Measurements from ENCODE around the gene CCDC9B.
A peak's percentile ranks its signal among the peaks of the same experiment; 100 is the strongest.

Gene CCDC9B

DNA sequence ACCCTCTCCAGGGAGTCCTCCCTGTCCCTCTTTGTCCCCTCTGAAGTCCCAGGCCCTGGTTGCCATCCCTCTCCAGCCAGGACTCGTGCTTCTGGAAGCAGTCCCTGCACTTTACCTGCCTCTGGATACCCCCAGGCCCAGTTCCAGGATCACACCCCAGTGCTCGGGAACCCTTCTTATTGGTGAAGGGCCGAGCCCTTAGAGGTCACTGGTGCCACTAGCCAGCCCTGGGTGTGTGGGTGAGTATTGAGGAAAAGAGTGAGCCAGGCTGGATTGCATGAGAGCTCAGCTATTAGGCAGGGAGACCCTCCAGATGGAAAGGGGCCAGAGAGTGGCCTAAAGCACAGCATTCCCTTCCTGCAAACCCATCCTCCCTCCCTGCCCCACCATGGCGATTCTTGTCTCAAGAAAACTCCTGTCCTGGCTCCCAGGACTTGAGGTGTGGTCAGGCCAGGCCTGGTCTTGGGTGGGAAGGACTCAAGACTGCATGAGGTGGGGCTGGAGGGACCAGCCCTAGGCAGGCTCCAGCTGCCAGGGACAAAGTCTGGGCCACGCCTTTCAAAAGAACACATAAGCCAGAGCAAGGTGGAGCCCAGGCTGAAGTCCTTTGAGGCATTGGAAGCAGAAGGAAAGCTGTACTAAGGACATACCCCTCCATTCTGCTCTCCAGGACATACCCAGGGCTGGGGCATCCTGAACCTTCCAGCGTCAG, 5.3 kb upstream of the CCDC9B start:
- DNase-seq (ENCODE audit: low spot score) = no peak

DNA sequence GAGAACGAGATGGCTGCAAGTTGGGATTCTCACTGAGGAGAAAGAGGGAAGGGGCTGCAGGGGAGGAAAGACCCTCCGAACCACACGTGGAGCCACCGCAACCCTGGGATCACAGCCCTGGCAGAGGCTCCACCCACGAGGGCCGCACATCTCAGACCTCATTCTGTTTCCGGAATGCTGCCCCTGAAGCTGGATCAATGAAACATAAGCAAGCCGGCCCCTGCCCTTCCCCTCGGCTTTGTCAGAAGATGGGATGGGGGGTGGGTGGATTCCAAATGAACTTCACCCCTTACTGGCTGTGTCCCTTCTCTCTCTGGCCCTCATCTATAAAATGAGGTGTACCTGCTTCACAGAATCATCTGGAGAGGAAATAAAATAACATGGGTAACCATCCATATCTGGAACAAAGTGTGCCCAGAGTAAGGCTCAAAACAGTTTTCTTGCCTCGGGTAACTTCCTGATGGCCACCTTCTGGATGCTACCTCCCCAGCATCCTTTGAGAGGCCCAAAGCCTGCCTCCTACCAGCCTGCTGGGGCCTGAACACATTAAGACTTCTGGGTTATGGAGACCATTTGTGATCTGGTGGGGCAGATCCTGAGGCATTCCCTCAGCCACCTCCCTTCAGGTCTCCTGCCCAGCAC, 4.6 kb upstream of the CCDC9B start:
- no peak for DNase-seq (ENCODE audit: low spot score)

DNA sequence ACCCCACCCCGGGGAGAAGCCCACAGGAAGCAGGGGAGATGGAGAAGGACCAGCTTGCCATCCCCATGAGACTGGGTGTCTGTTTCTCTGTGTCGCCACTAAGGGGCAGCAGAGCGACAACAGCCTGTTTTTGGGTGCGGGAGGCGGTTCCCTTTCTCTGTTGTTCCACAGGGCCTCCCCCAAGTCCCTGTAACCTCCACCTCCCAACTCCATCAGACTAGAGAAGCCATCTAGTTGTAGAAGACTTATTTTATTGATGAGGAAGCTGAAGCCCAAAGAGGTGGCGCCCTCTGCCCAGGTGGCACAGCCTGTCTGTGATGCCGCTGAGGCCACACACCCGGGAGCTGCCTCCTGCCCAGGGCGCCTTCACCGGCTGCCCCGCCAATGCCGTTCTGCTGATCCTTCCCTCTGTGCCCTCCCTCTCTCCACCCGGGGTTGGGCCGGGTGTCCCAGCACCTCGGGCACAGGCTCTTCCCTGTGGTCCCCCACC, 3.9 kb upstream of the CCDC9B start:
- DNase-seq (ENCODE audit: low spot score) = peak; percentile 80

DNA sequence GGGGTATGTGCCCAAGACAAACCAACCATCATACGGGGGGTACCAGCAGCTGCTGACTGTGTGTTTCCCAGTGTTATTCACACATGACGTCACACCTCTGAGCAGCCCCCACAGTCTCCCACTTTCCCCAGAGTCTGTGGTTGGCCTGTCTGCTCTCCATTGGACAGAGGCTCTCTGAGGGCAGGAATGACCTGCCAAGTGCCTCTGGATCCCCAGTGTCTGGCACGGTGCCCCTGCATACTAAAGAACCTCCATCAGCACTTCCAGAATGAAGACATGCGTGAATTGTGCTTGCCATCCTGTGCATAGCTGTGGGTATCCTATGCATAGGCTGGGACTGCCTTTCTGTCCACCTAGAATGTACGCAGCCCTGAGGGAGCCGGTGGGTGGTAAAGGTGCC, 3.5 kb upstream of the CCDC9B start:
- no peak for DNase-seq (ENCODE audit: low spot score)

DNA sequence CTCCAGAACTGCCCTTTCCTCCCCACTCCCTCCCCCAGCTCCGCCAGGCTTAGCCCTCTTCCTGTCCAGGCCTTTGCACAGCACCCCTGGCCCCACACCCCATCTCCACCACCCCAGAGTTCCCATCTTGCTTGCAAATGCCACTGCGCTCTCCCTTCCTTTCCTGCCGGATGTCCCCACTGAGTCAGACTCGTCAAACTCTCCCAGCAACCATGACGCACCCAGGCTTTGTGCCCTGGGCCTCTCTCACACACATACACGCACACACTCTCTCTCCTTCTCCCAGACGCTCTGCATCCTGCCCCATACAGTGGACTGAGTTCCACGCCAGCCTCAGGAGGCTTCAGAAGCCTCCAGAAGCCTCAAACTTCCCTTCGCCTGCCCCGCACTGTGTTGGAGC, 2.8 kb upstream of the CCDC9B start:
- DNase-seq (ENCODE audit: low spot score) = peak; percentile 88

DNA sequence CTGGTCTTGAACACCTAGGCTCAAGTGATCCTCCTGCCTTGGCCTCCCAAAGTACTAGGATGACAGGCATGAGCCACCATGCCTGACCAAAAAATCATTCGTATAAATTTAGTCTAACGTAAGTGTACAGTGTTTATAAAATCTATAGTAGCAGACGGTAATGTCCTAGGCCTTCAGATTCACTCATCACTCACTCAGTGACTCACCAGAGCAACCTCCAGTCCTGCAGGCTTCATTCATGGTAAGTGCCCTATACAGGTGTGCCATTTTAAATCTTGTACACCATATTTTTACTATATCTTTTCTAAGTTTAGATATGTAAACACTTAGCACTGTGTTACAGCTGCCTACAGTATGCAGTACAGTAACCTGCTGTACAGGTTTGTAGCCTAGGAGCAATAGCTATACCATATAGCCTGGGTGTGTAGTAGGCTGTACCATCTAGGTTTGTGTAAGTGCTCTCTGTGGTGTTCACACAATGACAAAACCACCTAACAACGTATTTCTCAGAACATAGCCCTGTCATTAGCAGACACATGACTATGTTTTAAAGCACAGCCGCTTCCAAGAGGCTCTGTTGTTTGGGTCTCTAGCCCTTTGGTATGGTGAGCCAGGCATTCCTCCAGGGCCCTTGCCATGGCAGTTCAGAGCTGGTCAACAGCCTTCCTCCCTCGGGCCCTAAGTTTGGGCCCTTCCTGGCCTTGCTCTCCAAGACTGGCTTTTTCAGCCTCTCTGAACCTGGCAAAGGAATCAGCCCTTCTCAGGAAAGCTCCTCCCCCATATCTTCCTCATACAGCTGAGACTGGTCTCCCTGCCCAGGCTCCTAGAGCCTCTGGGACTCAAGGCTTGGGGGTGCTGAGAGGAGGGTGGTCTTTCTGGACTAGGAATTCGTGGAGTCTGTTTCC, 1.9 kb upstream of the CCDC9B start:
- DNase-seq (ENCODE audit: low spot score) = no peak

DNA sequence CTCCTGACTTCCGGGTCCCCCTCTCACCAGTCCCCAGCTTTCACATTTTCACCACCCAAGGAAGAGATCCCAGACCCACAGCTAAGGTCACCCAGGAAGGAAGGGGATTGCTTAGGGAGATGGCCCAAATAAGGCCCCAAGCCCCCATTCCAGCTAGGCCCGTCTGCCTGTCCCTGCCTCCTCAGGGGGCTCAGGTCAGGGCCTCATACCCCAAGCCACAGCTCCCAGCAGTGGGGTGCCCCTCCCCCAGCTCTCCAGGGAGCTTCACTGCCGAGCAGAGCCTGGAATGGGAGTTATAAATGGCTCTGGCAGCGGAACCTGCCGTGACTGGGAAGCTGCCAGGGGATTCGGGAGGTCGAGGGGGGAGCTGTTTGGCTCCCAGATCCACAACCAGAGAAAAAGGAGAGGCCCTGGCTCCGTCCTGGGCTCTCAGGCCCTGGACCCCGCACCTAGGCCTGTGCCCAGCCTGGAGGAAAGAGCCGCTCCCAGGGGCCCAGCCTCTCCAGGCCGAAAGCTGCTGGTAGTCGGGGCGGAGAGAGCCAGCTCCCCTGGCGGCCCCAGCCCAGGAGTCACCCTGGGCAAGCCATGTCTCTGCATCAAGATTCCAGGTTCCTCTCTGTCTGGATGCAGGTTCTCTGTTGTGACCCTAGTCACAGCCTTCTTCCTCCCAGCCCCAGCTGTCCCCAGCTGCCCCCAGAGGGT, 550 bp downstream of the CCDC9B start:
- DNase-seq (ENCODE audit: low spot score) = peak; percentile 75

DNA sequence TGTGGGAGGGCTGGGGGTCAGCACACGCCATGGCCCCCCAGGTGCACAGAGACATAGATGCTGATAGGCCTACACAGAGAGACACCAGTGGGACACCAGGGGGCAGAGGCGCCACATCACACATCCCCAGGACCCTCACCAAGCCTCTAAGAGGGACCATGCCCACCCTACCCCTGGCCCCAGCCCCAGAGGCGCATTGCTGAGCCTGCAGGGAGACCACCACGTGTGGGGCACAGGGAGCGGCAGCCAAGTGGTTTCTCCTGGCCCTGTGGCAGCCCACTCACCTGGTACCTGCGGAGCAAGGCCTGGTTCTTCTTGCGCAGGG, 1.2 kb downstream of the CCDC9B start:
- DNase-seq (ENCODE audit: low spot score) = no peak

DNA sequence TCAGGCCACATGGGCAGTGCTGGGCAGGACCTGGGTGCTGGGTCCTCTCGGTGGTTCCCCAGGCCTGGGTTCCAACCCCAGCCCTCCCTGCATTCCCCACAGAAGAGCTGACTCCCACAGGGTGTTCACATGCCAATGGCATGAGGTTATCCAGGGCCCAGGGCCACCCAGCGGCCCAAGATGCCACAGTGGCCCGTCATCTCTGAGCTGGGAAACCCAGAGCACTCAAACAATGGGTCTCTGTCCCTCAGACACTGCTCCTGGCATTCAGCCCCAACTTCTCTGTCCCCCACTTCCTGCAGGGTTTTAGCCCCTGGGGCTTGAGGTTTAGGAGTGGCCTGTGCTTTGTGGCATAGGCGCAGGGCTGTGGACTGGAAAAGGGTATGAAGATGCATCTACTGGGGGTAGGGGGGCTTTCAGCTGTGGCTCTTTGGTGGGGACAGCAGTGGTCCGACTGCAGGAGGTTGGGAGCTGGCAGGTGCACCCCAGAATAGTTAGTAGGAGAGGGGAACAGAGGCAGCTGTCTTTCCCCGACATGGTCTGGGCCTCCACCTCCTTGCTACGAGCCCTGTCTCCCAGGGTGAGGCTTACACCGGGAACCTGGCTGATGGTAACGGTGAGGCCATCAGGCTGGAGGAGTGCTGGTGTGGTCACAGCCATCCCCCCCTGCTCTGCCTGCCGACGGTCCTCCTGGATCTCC, 1.7 kb downstream of the CCDC9B start:
- DNase-seq (ENCODE audit: low spot score) = peak; percentile 86

DNA sequence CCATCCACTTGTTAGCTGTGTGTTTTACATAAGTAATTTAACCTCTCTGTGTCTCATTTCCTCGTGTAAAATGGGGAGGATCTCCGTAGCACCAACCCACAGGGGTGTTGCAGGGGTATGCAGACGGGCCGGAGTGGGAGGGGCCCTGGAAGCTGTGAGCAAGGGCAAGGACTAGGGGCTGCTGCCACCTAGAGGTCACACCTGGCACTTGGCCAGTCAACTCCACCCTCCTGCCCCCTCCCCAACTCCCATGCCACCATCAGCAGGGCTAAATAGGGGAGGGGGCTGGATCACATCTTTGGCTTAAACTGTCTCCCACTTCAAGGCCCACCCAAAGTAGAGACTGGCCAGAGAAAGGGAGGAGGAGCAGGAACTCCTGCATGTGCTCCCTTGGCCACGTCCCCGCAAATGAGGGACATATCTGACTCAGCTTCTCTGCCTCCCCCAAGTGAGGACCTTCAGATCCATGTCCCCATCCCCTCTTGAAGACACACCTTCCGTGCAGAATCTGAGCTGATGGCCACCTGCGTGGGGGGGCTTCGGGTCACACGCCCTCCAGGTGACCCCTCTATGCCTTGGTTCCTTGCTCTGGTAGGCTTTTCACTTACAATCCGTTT, 2.6 kb downstream of the CCDC9B start:
- DNase-seq (ENCODE audit: low spot score) = peak; percentile 61

DNA sequence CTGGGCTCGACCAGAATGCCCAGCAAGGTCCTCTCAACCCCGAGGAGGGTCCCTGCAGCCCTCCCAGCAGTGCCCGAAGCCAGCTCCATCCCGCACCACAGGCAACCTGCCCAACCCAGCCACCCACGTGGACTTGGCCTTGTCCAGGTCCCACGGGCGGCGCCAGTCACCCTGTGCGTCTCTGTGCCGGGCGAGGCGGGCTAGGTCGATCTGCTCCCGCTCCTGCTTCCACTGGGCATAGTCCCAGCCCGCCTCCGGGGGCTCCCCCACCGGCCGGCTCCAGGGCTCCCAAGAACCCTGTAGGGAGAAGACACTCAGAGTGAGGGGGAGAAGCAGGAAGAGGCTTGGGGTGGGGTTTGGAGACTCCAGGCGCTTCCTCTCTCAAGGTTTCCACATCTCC, 3.1 kb downstream of the CCDC9B start:
- DNase-seq (ENCODE audit: low spot score) = no peak

DNA sequence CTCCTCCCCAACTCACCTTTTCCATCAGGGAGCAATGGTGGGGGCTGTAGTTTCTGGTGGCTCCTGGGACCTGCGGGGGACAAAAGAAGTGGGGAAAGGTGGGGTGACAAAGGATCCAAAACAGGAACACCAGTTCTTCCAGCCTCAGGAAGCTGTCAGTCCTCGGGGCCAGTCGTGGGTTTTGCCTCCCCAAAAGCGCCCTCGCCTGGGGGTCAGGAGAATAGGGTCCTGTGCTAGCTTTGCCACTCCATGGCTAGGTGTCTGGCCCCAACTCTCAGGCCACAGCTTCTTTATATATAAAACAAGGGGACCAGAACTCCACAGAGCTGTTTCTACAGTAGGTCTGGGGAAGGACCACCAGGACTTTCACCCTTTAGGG, 4.0 kb downstream of the CCDC9B start:
- no peak for DNase-seq (ENCODE audit: low spot score)

DNA sequence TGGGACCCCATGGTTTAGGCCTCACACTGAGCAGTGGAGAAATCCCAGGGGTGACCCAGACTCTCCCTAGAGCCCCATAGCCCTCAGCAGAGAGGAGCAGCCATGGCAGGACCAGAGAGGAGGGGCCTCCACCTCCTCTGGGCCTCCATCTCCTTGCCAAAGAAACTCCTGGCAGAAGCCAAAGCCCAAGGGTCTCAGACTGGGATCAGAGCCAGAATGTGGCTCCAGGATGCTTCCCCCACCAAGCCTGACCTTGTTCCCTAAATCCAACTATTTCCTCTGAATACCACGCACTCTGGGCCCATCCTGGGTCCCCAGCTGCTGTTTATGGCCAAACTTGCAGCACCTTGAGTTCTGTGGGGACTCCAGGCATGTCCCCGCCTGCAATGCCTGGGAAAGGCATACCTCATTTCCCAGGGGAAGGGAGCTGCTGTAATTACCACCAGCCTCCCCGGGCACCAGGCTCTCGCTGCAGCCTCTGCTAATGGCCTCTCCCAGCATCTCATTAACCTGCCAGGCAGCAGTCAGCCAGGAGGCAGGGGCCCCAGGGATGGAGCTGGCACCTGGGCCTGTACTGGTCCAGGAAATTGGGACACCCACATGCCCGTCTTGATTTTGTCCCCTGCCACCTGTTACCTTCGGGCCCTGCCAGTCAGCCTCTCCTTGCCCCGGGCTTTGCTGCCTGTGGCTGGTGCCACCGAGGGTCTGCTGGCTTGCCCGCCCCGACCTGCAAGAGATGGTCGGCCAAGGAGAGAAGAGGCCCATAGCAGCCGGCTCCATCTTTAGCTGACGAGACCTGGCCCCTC, 4.6 kb downstream of the CCDC9B start:
- DNase-seq (ENCODE audit: low spot score) = no peak

DNA sequence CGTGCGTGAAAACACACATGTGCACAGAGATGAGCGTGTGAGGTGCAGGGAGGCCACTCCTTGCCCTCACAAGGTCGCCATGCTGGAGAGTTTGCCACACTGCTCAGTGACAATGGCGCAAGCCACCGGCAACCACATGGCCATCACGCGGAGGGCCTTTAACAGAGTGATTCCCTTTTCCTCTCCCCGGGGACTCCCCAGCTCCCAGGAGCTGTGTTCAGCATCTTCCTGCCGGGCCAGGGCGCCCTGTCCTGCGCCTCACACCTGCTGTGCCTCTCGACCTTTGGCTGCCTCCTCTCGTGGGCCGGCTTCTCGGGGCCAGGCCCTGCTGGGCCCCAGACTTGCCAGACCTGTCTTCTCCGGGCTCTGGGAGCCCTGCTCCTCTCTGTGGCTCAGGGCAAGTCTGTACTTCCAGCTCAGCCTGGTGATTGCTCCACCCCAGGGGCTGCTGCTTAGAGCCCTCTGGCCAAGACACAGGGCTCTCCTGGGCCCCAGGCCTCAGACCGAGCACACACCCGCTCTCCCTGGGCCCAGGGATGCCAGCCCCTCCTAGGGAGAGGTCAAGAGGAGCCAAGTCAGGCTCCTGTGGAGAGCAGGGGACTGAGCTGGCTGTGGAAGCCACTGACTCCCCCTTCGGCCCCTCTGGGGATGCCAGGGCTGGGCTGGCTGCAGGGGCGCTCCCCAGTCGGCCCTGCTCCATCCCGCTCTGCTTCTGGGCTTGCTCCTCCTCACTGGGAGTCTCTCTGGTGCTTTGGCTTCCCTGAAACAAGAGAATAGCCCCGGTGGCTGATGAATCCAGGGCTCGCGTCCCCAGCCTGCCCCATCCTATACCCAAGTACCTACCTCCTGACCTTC, 5.6 kb downstream of the CCDC9B start:
- DNase-seq (ENCODE audit: low spot score) = no peak

DNA sequence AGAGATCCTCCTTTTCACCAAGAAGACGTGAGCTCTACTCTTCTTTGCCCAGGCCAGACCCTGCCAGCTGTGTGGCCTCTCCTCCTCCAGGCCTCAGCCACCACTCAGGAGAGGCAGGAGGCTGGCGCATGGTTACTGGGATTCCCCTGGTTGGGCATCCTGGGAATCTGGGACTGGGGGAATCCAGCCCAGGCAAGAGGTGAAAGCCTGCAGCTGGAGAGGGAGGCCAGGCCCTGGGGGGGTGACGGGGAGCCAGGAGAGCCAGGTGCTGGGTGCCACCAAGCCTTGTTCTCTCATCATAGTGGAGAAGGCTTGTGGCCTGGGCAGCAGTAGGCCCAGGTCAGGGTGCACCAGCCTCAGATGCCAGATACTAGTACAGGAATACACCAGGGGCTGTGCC, 6.2 kb downstream of the CCDC9B start:
- DNase-seq (ENCODE audit: low spot score) = no peak

DNA sequence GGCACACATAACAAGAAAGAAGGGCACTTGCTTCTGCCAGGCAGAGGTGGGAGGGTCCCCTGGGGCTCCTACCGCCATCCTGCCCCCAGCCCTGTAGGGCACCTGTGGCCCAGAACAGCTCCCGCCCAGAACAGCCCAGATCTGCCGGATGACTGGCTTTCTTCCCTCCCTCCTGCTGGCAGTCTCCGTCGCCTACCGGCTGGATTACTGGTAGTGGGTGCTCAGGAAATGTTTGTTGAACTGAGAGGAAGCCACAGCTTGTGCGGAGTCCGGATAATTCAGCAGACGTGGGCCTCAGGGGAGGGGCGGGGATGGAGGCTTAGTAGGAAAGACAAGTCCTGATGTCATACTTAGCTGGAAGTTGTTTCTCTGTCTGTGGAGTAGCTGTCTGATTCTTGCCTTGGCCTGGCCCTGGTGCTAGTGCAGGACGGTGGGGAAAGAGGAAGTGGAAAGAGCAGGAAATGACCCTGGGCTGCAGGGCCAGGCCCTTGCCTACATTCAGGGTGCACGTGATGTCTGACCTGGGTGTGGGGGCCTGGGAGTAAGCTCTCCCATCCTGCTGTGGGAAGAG, 6.7 kb downstream of the CCDC9B start:
- DNase-seq (ENCODE audit: low spot score) = no peak

DNA sequence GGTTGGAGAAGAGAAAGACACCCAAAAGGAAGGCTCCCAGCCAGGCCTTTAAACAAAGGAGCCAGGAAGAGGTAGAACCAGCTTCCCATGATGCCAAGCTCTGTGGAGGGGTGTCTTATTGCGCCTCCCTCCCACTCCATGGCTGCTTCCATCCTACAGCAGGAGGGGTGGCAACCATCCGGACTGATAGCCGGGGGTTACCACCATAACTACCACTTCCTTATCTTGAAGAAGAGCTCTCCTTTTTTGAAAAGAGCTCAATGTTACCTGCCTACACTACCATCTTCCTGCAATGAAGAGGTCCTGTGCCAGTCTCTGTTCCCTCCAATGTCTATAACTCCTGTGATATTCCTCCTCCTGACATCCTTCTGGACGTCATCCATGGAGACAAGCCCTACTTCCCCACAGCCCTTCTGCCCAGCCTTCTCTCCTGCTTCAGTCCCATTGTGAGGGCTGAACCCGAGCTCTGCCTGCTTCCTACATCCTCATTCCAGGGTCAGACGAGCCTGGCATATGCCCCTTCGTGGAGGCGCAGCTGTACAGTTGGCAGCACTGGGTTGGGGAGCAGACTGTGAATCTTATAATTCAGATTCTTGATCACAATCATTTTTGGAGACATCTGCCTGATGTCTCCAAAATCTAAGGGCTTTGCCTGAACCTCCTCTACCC, 8.5 kb downstream of the CCDC9B start:
- DNase-seq (ENCODE audit: low spot score) = no peak

DNA sequence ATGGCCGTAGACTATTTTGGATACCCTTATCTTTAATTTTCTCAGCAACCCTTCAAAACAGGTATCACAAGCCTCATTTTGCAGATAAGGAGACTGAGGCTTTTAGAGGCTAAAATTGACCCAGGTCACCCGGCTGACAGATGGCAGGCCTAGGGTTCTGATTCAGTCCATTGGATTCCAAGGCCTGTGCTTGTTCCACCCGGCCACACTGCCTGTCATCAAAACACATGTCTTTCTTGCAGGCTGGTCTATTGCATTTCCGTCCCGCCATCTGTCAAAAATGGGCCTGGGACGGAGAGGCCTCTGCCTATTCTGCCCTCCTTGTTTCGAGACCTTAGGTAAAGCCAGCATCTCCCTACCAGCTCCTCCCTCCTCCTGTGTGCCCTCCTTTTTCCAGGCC, 9.1 kb downstream of the CCDC9B start:
- no peak for DNase-seq (ENCODE audit: low spot score)

DNA sequence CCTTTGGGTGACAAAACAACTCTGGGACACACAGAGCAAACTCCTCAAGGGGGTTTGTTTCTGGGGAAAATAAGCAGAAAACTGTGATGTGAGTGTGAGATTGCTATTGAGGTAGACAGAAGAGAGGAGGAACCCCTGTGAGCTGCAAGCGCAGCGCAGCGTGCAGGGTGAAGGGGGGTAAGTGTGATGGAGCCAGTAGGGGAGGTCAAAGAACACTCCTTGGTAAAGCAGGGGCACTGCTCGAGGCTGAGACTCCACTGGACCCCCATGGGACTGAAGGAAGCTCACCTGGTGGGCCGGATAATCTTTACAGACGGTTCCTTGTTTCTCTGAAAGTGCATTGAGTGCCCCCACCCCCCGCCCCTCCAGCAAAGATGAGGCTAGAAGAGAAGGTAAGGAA, 9.7 kb downstream of the CCDC9B start:
- DNase-seq (ENCODE audit: low spot score) = no peak
